AG10803 (cell line): ENCODE measurements around the gene NDEL1.

ENCODE experiments used
- DNase-seq: peaks from one replicate; pipeline ENCODE4 v3.0.0; 2010; ENCODE audit warnings: low read depth
- H3K4me3 ChIP-seq: 2 replicates; pipeline ENCODE4 v1.5.1; 2011; ENCODE audit warnings: mild to moderate bottlenecking, low read length, control low read depth
- TF ChIP-seq, protein P1 (sequence below): conservative IDR thresholded peaks from 2 replicates; pipeline ENCODE4 v1.5.1; 2011; ENCODE audit warnings: mild to moderate bottlenecking, low read length, control low read depth, inconsistent platforms

NDEL1 gene

DNA sequence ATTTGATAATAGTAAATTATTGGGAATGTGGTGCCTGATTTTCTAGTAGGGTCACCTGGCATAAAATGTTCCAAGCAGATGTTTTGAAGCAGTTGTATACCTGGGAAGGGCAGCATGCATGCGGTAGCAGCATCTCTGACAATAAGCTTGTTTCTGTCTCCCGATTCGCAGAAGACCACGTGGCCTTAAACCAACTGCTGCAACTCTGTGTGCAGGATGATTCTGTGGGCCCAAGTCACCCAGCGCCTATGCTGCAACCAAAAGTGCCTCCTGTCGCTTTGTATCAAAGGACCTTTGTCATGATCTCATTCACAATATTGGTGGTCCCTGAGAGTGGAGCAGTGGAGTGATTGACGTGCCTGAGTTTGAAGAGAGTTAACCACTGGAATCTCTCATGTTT, 8.1 kb downstream of the NDEL1 start:
- DNase-seq: no peak
- TF ChIP-seq, protein P1, sequence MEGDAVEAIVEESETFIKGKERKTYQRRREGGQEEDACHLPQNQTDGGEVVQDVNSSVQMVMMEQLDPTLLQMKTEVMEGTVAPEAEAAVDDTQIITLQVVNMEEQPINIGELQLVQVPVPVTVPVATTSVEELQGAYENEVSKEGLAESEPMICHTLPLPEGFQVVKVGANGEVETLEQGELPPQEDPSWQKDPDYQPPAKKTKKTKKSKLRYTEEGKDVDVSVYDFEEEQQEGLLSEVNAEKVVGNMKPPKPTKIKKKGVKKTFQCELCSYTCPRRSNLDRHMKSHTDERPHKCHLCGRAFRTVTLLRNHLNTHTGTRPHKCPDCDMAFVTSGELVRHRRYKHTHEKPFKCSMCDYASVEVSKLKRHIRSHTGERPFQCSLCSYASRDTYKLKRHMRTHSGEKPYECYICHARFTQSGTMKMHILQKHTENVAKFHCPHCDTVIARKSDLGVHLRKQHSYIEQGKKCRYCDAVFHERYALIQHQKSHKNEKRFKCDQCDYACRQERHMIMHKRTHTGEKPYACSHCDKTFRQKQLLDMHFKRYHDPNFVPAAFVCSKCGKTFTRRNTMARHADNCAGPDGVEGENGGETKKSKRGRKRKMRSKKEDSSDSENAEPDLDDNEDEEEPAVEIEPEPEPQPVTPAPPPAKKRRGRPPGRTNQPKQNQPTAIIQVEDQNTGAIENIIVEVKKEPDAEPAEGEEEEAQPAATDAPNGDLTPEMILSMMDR: no peak
- no peak overlapping the region for H3K4me3 ChIP-seq

DNA sequence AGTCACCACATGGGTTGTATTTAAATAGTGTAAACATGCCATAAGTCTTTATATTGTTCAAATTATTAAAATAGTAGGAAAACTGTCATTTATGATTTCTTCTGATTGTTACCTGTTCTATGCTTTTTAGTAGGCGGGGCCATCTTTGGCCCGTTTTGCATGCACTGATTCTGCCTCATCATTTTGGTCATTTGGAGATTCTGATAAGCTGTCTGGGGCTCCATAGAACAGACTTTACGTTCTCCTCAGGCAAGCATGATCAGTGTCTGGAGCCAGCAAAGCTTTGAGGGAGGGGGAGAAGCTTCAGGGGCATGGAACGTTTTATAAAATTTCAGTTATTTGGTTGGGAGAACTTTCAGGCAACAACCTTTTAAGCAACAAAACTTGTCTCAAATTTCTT, 8.8 kb downstream of the NDEL1 start:
- DNase-seq: no peak
- no peak overlapping the region for H3K4me3 ChIP-seq
- TF ChIP-seq, protein P1: no peak

DNA sequence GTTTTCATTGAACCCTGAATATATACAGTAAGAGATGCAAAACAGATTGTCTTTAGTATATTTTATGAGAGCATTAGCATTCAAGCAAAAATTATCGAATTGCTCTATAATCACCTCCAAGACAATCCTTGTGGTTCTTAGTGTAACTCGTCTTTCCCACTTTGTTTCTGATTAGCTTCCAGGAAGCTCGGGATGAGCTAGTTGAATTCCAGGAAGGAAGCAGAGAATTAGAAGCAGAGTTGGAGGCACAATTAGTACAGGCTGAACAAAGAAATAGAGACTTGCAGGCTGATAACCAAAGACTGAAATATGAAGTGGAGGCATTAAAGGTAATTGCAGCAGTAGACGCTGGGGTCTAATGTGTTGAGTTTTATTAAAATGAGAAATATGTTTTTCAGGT, 9.9 kb downstream of the NDEL1 start:
- no peak overlapping the region for H3K4me3 ChIP-seq
- TF ChIP-seq, protein P1: no peak
- no peak for DNase-seq

- H3K4me3 ChIP-seq: no peak overlapping the region
- DNase-seq: no peak
- TF ChIP-seq, protein P1: no peak
These were observed 12.1 kb downstream of the NDEL1 start for GRCh38 chr17:8447799-8448198.

- TF ChIP-seq, protein P1: no peak
- DNase-seq: no peak
These were observed 12.6 kb downstream of the NDEL1 start for GRCh38 chr17:8448310-8448709.

GRCh38 chr17:8451933-8452614, 16.4 kb downstream of the NDEL1 start:
- TF ChIP-seq, protein P1: no peak
- no peak for DNase-seq
- no peak overlapping the region for H3K4me3 ChIP-seq

More at GRCh38 chr17:8448310-8448709, 12.6 kb downstream of the NDEL1 start:
- H3K4me3 ChIP-seq: no peak overlapping the region

GRCh38 chr17:8453326-8453725, 17.6 kb downstream of the NDEL1 start:
- TF ChIP-seq, protein P1: no peak
- no peak for DNase-seq
- H3K4me3 ChIP-seq: no peak overlapping the region
